ENCODE data around the gene PRAC1. TPM values are rescaled to one million over a fixed set of nuclear protein-coding genes. Genes with fewer than 3 reads are reported as not detected.

The PRAC1 gene
- total and polyA plus RNA-seq, 10 donors, result not detected

GRCh38 chr17:48724251-48725003 is 2.1 kb upstream of the PRAC1 start:
- no peaks in the 10 kb centered on the region for H3K9me3 ChIP-seq
- peak; percentile 89 for DNase-seq
- intact Hi-C loops (cut with DNase I; ENCODE audit: low total_unique reads), result loop anchor here (2.0 to 10.0 kb wide), 3 partner anchors 66 to 870 kb away; partner anchors contain the start of gene SP6
- H3K4me3 ChIP-seq, result peak overlapping the region in 1 of 8 donors; percentile 48
- no peak overlapping the region for H3K27ac ChIP-seq
- no peaks in the 10 kb centered on the region for H3K36me3 ChIP-seq
- 6 to 8% (median 7%) methylated on average over 31 to 32 of the region's 32 CpGs for WGBS, 5 donors
- TF ChIP-seq CTCF (IDR thresholded peaks at IDR 0.05 in 8 of 11, conservative IDR thresholded peaks at IDR 0.05 in 3 of 11) (peak in 10 of 11 experiments; percentile 50 to 82 (median 68)), POLR2AphosphoS5 (IDR thresholded peaks at IDR 0.05) (no peak)
- peaks cover 29 to 100% (median 100%) of the 10 kb centered on the region in 7 donors for H3K27me3 ChIP-seq (replicated peaks in 1 of 7)
- H3K4me1 ChIP-seq, result peaks cover 14 to 67% (median 51%) of the 10 kb centered on the region in 6 donors

GRCh38 chr17:48723423-48724250 is 1.3 kb upstream of the PRAC1 start:
- intact Hi-C loops (cut with DNase I; ENCODE audit: low total_unique reads), result loop anchor here (2.0 to 10.0 kb wide), 3 partner anchors 67 to 869 kb away; partner anchors contain the start of gene SP6
- H3K27me3 ChIP-seq (replicated peaks in 1 of 7), result peaks cover 33 to 100% (median 100%) of the 10 kb centered on the region in 7 donors
- H3K27ac ChIP-seq, result no peak overlapping the region
- no peak for DNase-seq
- peaks cover 16 to 67% (median 50%) of the 10 kb centered on the region in 6 donors for H3K4me1 ChIP-seq
- 6 to 10% (median 7%) methylated on average over 42 of the region's 42 CpGs for WGBS, 5 donors
- H3K36me3 ChIP-seq, result no peaks in the 10 kb centered on the region
- no peaks in the 10 kb centered on the region for H3K9me3 ChIP-seq
- peak overlapping the region in 3 of 8 donors; percentile 3 to 48 (median 15) for H3K4me3 ChIP-seq
- TF ChIP-seq POLR2A (IDR thresholded peaks at IDR 0.05), result no peak
- TF ChIP-seq CTCF (IDR thresholded peaks at IDR 0.05 in 8 of 11, conservative IDR thresholded peaks at IDR 0.05 in 3 of 11), result no peak
- TF ChIP-seq POLR2AphosphoS5 (IDR thresholded peaks at IDR 0.05), result no peak

- H3K27me3 ChIP-seq (replicated peaks in 1 of 7), result peaks cover 30 to 100% (median 100%) of the 10 kb centered on the region in 7 donors
- H3K9me3 ChIP-seq, result no peaks in the 10 kb centered on the region
- 3 to 5% (median 3%) methylated on average over 21 of the region's 21 CpGs for WGBS, 5 donors
- intact Hi-C loops (cut with DNase I; ENCODE audit: low total_unique reads), result loop anchor here (10.0 kb wide), 2 partner anchors 152 to 868 kb away; partner anchors contain the start of gene SP6
- H3K4me1 ChIP-seq, result peaks cover 16 to 66% (median 49%) of the 10 kb centered on the region in 6 donors
- no peaks in the 10 kb centered on the region for H3K36me3 ChIP-seq
- peak within 1 kb of the TSS in 3 of 8 donors; percentile 3 to 48 (median 15) for H3K4me3 ChIP-seq
- H3K27ac ChIP-seq, result no peak within 1 kb of the TSS
- DNase-seq, result no peak
- TF ChIP-seq POLR2A (IDR thresholded peaks at IDR 0.05), result no peak
- TF ChIP-seq POLR2AphosphoS5 (IDR thresholded peaks at IDR 0.05), result no peak
- no peak for TF ChIP-seq CTCF (IDR thresholded peaks at IDR 0.05 in 8 of 11, conservative IDR thresholded peaks at IDR 0.05 in 3 of 11)
Measured at GRCh38 chr17:48722915-48723422, 651 bp upstream of the PRAC1 start, which contains the start of gene PRAC2. Gene PRAC2, plus strand, starts transcription at chr17:48723185. Its CDS starts 1,226 bp downstream, at chr17:48724411.

All from spleen (tissue), 11 donors.